Fibroblast of skin of right quadriceps (primary cell): ENCODE data around the gene EYS.
A peak's percentile ranks its signal among the peaks of the same experiment; 100 is the strongest.

Experiments
- DNase-seq: peaks from one replicate; pipeline ENCODE4 v3.0.0-alpha.2; 2013

The EYS gene

GRCh38 chr6:64428186-64428585, 1278.8 kb downstream of the EYS start:
- no peak for DNase-seq

DNA sequence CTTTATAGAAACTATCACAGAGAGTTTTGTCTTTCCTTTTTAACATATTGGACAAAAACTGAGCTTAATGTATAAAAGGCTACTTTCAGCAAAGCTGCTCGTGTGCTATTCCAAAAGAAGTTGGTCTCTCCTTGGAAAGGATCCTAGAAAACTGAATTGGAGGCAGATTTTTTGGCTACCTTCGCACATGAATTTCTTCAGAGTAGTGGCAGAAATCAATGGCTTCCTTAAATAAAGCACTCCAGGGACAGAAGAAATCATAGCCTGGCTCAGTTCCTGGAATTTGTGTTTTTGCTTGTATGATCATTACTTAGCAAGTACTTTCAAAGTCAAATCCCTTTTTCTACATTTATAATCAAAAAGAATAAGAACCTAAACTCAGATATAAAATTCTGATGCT, 1291.1 kb downstream of the EYS start:
- DNase-seq = peak; percentile 49

- DNase-seq = peak; percentile 10
Measured at GRCh38 chr6:64411226-64411625, 1295.8 kb downstream of the EYS start.

DNA sequence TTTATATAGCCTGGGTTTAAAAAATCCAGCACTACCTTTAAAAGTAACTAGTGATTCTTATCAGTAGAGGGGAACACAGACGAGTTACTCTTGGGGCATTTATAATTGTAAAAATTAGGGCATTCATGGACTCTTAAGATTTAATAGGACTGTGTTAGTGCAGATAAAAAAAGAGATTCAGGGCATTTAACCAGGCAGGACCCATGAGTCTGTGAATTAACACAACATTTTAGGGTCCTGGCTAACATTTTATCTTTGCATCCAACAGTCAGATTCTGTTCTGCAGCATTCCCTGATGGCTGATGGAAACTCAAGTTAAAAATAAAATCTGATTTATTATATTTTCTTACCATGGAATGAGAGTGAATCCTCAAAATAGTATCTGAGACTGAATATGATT, 1297.1 kb downstream of the EYS start:
- no peak for DNase-seq

DNA sequence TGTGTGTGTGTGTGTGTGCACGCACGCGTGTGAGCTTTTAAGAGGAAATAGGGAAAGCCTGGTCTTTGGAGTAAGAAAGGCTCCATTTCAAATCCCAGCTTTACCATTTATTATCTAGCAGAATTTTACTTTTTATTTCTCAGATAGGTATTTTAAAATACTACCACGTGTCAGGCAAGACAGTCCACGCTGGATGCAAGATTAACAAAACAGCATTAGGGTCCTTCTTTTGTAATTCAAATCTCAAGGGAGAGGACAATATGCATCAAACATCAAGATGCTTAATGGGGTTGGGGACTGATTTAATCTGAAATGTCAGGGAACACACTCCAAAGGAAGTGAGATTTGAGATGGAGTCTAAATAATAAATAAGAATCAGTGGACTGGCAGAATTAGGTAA, 1302.6 kb downstream of the EYS start:
- no peak for DNase-seq

DNA sequence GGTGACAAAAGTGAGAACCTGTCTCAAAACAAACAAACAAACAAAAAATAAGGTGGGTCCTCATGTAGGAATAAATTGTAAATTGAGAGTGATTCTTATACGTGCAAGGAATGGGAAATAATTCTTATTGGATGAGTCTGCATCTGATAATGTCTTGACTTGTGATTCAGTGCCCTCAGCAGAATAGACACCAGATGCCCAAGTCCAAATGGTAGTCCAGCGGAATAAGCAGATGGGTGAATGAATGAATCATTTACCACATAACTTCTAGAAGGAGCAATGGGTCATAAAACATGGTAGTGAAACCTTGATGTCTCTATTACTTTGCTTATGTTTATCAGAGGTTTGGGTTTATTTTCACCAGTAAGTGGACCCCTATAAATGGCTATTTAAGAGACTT, 1323.7 kb downstream of the EYS start:
- DNase-seq = no peak

GRCh38 chr6:64376394-64376793, 1330.6 kb downstream of the EYS start:
- no peak for DNase-seq

DNA sequence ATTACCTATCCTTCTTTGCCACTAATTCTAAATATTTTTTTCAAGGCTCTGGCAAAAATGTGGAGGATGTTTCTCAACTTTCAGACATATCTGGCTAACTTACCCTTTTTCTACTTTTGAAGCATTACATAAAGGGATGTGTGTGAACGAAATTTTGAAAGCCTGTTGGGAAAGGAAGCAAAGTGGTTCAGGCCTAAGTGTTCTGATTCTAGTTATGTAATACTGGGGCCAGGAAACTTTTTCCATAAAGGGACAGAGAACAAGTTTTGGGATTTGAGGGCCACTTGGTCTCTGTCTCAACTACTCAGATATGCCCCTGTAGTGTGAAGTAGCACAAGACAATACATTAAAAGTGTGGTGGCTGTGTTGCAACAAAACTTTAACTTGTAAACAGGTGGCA, 1349.6 kb downstream of the EYS start:
- no peak for DNase-seq

- DNase-seq = no peak
Measured at GRCh38 chr6:64347411-64347810, 1359.6 kb downstream of the EYS start.

DNA sequence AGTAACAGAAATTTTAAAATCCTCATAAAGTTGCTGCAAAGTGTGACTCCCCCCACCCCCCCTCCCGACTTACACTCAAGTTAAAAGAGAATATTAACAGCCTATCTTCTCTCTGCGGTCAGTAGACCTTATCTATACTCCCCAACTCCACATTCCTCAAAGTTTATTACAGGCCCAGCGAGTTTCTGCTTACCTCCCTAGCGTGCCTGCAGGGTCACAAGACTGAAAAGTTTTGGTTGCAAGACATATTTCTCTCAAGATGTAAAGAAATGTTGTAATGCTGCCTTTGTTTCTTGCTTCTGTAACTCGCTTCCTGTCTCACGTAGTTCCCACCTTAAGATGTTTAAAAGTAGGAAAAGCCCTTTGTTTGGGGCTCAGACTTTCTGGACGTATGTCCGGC, 1371.8 kb downstream of the EYS start:
- DNase-seq = no peak

DNA sequence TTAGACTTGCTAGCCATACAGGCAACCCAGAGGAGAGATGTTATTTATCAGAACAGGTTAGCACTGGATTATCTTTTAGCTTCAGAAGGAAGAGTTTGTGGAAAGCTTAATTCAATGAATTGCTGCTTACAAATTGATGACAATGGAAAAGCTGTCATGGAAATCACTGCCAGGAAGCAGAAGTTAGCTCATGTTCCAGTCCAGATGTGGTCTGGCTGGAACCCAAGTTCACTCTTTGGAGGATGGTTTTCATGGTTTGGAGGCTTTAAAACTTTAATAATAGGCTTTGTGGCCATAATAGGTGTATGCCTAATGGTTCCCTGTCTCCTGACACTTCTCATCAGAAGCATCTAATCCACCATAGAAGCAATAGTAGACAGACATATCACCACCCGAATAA, 1372.4 kb downstream of the EYS start:
- DNase-seq = no peak

DNA sequence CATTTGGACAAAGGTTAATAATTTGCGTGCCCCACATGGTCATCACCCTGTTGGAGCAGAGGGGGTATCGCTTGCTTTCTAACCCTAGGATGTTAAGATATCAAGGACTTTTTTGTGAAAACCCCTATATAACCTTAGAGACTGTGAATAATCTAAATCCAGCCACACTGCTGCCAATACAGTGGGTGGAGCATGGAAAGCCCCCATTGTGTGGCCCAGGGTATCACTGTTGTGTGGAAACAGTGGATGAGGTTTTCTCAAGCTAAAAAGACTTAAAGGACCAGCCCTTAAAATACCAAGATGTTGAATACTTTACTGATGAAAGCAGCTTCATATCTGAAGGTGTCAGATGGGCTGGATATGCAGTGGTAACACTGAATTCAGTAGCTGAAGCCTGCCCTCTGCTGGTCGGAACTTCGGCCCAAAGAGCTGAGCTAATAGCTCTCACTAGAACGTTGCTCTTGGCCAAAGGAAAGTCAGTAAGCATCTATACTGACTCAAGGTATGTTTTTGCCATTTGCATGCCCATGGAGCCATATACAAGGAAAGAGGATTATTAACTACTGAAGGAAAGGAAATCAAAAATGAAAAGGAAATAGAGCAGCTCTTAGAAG, 1376.2 kb downstream of the EYS start:
- peak; percentile 41 for DNase-seq

GRCh38 chr6:64326939-64327338, 1380.1 kb downstream of the EYS start:
- DNase-seq = no peak

- no peak for DNase-seq
Measured at GRCh38 chr6:64325093-64325492, 1381.9 kb downstream of the EYS start.

- DNase-seq = no peak
Measured at GRCh38 chr6:64310214-64310613, 1396.8 kb downstream of the EYS start.

DNA sequence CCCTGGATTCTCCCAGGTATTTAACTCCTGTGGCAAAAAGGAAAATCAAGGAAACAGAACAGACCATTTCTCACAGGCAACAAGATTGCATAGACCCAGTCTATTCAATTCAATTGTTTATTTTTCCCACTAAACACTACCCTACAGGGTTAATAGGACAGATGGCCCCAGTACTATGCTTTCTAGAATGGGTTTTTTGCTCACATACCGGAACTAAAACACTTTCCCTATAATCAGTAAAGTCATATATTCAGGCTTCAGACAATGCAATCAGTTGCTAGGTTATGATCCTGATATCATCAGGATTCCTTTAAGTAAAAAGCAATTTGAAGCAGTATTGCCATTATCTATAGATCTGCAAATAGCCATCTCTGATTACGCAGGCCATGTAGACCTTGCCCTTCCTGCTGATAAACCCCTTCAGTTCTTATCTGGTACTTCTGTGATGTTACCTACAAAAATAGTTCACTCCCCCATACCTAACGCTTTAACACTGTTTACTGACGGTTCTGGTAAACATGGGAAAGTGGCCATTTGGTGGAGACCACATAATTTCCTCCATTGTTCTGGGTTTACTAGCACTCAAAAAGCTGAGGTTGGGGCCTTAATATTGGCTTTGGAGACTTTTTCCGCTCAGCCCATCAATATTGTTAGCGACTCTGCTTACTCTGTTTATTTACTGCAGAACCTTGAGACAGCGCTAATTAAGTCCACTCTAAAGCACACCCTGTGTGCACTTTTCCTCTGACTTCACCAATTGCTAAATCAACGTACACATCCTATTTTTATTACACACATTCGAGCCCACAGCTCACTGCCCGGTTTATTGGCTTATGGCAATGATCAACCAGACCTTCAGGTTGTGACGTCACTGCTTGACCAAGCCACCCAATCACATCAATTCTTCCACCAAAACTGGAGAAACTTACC, 1405.5 kb downstream of the EYS start:
- DNase-seq = no peak

DNA sequence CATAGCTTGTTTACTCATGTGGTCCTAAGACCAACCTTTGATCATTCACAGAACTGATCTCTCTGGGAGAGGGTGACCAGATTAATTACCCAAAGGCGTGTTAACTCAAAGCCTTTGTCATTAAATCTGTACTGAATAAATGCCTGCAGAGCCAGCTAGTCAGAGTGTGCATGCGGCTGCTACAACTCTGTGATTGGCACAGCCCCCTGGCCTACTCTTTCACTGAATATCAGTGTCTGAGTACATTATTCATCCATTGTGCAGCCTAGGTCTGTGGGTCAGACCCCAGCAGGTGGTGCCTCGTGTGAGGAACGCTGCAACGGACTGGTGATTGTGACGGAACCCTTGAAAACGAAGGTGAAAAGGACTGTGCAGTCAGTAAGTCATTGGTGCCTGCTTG, 1407.8 kb downstream of the EYS start:
- DNase-seq = no peak

DNA sequence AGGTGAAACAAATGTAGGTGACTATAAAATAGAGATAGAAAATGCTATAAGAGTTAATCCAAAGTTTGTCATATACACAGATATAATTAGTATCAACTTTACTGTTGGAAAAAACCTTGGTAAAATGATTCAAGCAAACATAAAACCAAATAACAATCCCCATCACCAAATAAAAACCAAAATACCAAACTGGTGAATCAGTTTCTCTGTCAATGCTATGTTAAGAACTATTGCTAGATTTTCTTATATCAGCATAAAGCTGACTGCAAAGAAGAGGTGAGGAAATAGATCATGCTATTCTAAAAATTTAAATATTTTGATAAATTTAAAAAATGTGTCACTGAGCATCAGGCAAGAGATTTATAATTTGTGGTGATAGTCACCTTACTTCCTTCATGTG, 1413.0 kb downstream of the EYS start:
- DNase-seq = peak; percentile 40

DNA sequence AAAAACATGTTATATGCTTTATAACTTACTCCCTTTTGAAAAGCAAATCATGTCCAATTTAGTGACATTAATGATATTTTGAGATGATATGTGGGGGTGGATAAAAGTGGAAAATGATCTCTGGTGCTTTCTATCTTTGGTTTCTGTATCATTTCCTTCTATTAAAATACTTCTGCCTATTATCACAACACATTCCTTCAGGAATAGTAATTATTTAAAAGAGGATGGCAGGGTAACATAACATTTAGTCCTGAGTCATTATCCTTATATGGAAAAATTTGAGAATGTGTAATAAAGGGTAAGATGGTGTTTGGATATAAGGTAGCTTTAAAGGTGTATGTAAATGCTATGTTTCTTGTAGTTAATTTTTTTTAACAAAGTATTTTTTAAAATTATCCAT, 1413.7 kb downstream of the EYS start:
- DNase-seq = peak; percentile 30

DNA sequence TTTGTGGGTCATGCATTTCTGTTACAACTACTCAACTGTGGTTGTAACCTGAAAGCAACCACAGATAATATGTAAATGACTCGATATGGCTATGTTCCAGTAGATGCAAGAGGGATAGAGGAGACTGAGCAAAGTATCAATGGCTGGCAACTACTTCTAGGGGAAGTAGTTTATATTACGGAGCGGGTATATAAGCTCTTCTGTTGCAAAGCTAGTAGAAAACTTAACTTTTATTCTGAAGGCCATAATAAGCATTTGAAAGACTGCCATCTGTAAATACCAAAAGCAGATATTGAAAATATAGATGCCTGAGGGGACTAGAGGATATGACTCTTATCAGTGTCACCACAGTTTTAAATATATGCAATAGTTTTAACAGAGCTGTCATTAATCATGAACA, 1416.2 kb downstream of the EYS start:
- DNase-seq = peak; percentile 31

DNA sequence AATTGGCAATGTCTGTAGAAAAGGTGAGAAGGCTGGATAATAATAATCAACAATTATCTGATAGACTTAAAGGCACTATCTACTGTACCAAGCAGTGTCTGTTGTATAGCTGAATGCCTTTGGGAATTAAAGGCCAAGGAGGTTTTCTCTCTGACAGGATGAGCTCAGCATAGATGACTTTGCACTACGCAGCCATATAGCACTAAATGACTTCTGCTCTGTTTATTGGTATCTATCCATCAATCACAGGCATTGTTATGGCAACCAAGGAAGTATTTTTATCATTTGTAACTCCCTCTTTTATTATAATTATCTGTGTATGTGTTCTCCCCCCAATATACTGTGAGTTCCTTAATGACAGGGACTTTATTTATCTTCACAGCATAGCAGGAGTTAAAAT, 1417.1 kb downstream of the EYS start:
- DNase-seq = no peak

DNA sequence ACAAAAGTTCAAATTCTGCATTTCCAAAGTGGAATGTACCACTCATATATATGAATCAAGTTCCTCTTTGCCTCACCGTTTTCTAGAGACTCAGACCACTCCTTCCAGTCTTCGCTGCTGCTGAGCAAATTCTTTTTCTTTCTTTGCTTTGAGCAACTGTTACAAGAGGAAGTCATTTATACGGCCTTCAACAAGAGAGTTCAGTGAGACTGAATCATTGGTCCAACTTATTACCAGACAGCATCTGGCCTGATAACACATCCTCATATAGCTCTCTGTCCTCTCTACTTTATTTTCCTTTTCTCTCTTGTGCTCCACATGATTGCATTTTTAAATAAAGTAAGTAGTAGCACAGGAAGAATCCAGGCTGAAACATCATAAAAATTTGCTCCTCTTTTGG, 1418.7 kb downstream of the EYS start:
- no peak for DNase-seq

GRCh38 chr6:64281167-64281566, 1425.9 kb downstream of the EYS start:
- DNase-seq = no peak

- peak; percentile 16 for DNase-seq
Measured at GRCh38 chr6:64280569-64280968, 1426.5 kb downstream of the EYS start.

- no peak for DNase-seq
Measured at GRCh38 chr6:64270083-64270482, 1436.9 kb downstream of the EYS start.
